Nephron (organoid): ENCODE measurements around the gene CRHR2.

ENCODE experiments used
- H3K27ac Mint-ChIP-seq, 3 experiments: 2 replicates each; pipeline ENCODE4 v1.8.0; 2020; ENCODE audit warnings: mixed read lengths in 3 of 3, mild to moderate bottlenecking in 2 of 3, moderate library complexity in 1 of 3
- H3K27me3 Mint-ChIP-seq: 2 replicates; pipeline ENCODE4 v1.8.0; 2021; ENCODE audit warnings: low read depth, mild to moderate bottlenecking, moderate library complexity, mixed read lengths
- H3K36me3 Mint-ChIP-seq: 2 replicates; pipeline ENCODE4 v1.8.0; 2020; ENCODE audit warnings: low read depth, mixed read lengths
- H3K4me1 Mint-ChIP-seq: 2 replicates; pipeline ENCODE4 v1.8.0; 2020; ENCODE audit warnings: mixed read lengths
- H3K4me3 Mint-ChIP-seq, 3 experiments: 2 replicates each; pipeline ENCODE4 v1.8.0; 2020; ENCODE audit warnings: mild to moderate bottlenecking in 3 of 3, mixed read lengths in 3 of 3, moderate library complexity in 2 of 3
- H3K9me3 Mint-ChIP-seq: 2 replicates; pipeline ENCODE4 v1.8.0; 2020; ENCODE audit warnings: mixed read lengths
- TF ChIP-seq, protein P1 (sequence below), 3 experiments: fragments of 200-600 bp; sonication (generic); IDR thresholded peaks; one replicate each; pipeline ENCODE4 v1.5.0; 2021; ENCODE audit warnings: antibody characterized with exemption in 3 of 3; ENCODE audit not compliant: unreplicated experiment in 3 of 3

The CRHR2 gene

DNA sequence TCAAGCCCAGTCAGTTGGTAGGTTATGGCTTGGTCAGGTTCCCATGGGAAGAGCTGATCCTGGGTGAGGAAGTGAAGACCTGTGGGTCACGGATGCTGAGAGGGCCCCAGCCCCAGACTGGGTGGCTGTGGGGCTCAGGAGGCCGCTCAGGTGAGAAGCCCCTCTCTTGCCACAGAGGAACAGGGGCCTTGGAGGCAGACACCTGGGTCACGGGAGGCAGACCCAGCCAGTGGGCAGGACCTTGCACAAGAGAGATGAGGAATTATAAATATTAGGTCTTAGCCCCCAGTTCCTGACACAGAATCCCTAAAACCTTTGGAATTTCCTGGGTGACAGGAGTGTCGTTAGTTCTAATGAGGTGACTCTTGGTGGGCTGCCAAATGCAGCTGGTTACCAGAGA lies 10.6 kb upstream of the CRHR2 start:
- H3K9me3 Mint-ChIP-seq: no peaks in the 10 kb centered on the region
- TF ChIP-seq, protein P1, sequence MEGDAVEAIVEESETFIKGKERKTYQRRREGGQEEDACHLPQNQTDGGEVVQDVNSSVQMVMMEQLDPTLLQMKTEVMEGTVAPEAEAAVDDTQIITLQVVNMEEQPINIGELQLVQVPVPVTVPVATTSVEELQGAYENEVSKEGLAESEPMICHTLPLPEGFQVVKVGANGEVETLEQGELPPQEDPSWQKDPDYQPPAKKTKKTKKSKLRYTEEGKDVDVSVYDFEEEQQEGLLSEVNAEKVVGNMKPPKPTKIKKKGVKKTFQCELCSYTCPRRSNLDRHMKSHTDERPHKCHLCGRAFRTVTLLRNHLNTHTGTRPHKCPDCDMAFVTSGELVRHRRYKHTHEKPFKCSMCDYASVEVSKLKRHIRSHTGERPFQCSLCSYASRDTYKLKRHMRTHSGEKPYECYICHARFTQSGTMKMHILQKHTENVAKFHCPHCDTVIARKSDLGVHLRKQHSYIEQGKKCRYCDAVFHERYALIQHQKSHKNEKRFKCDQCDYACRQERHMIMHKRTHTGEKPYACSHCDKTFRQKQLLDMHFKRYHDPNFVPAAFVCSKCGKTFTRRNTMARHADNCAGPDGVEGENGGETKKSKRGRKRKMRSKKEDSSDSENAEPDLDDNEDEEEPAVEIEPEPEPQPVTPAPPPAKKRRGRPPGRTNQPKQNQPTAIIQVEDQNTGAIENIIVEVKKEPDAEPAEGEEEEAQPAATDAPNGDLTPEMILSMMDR (IDR thresholded peaks at IDR 0.05; ENCODE audit: unreplicated experiment in 3 of 3): no peak
- no peak overlapping the region for H3K4me3 Mint-ChIP-seq
- peaks cover 9% of the 10 kb centered on the region for H3K4me1 Mint-ChIP-seq
- H3K36me3 Mint-ChIP-seq: no peaks in the 10 kb centered on the region
- no peak overlapping the region for H3K27ac Mint-ChIP-seq
- H3K27me3 Mint-ChIP-seq: peaks cover 15% of the 10 kb centered on the region

DNA sequence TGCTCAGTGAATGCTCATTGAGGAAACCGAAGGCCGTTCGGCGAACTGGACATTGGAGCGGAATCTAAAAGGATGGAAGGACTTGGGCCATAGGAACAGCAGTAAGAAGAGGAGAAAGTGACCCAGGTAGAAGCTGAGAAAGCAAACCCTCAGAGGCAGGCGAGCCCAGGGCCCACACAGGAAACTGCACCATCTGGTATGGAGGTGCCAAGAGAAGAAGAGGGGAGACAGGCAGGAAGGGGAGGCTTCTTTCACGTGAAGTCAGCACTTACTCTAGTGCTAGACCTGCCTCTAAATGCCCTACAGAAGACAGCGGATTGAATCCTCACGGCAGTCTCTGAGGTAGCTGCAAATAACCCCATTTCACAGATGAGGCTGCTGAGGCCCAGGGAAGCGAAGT lies 10.2 kb upstream of the CRHR2 start:
- TF ChIP-seq, protein P1 (IDR thresholded peaks at IDR 0.05; ENCODE audit: unreplicated experiment in 3 of 3): no peak
- H3K4me1 Mint-ChIP-seq: peaks cover 9% of the 10 kb centered on the region
- H3K36me3 Mint-ChIP-seq: no peaks in the 10 kb centered on the region

DNA sequence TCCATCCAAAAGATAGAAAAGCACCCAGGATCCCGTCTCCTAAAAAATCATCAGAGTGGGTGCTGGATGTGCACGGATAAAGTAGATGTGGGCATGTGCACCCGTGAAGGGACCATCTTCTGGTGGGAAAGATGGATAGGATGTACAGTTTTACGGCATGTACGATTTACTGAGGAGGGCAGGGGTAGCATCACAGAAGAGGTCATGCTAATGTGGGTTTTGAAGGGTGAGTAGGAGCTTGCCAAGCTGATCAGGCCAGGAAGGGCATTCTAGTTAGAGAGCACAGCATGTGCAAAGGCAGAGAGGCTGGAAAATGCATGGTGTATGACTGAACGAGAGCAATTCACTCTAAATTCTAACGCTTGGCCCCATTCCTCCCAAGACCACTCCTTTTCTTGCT lies 7.8 kb upstream of the CRHR2 start:
- Mint-ChIP-seq H3K36me3 (no peaks in the 10 kb centered on the region), H3K4me3 (no peak overlapping the region), H3K4me1 (peaks cover 9% of the 10 kb centered on the region), H3K27me3 (peaks cover 20% of the 10 kb centered on the region), H3K27ac (no peak overlapping the region), H3K9me3 (no peaks in the 10 kb centered on the region)
- TF ChIP-seq, protein P1 (IDR thresholded peaks at IDR 0.05; ENCODE audit: unreplicated experiment in 3 of 3): no peak

More for the DNA sequence above, 10.2 kb upstream of the CRHR2 start:
- Mint-ChIP-seq H3K27me3 (peaks cover 11% of the 10 kb centered on the region), H3K4me3 (no peak overlapping the region), H3K27ac (no peak overlapping the region), H3K9me3 (no peaks in the 10 kb centered on the region)

DNA sequence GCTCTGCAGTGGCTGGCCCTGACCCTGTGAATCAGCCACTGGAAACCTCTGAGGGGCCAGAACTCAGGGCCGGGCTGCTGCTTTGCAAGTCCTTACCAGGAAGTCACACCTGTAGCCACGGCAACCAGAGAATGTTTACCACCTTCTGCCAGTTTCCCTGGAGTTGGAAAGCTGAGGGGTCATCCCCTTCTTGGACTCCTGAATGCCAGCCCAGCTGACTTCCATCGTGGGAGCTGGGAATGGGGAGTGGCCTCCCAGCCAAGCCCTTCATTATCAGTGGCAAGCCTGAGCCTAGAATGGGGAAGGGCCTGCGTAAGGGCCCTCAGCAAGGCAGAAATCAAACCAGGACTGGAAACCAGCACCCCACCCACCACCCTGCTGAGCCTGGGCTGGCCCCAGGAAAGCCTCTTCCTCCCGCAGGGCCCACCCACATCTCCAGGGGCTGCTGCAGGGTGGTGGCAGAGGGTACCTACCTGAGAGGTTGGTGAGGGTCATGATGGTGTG lies 6.5 kb upstream of the CRHR2 start:
- Mint-ChIP-seq H3K4me3 (no peak overlapping the region), H3K9me3 (no peaks in the 10 kb centered on the region), H3K27me3 (peaks cover 31% of the 10 kb centered on the region), H3K4me1 (peaks cover 4% of the 10 kb centered on the region), H3K27ac (no peak overlapping the region), H3K36me3 (no peaks in the 10 kb centered on the region)
- TF ChIP-seq, protein P1 (IDR thresholded peaks at IDR 0.05; ENCODE audit: unreplicated experiment in 3 of 3): no peak

DNA sequence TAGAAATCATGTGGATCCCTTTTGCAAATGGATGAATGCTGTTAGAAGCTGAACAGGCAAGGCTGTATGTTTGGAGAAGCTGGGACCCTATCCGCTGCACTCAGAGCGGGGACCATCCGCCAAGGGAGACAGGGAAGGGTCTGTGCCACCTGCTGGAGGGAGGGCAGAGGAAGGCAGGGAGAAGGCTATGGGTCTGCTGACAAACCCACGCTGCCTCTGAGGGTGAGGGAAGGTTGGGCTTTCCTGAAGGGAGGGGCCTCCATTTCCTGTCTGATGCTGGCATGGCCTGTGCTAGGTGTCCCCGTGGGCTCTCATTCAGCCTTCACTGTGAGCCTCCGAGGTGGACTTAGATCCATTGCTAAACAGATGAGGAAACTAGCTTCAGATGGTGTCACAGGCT lies 5.3 kb upstream of the CRHR2 start:
- Mint-ChIP-seq H3K9me3 (no peaks in the 10 kb centered on the region), H3K27ac (no peak overlapping the region), H3K4me3 (no peak overlapping the region), H3K36me3 (no peaks in the 10 kb centered on the region), H3K4me1 (no peaks in the 10 kb centered on the region), H3K27me3 (peaks cover 34% of the 10 kb centered on the region)
- TF ChIP-seq, protein P1 (IDR thresholded peaks at IDR 0.05; ENCODE audit: unreplicated experiment in 3 of 3): no peak

DNA sequence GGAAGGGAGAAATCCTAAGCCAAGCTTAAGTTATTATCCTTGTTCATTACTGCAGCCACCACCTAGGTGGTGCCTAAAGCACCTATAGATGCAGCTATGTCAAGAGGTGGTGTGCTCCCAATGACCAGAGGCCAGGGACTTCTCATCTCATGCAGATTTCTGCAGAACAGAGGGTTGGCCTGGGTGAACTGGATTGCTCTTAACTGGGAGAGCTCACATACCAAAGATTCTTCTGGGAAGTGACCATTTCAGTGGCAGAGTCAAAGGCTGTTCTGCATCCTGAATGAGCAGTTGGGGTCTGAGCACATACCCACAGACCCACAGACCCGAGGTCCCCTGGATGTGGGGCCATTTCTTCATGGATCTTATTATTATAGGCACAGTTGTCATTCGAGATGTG lies 2.1 kb upstream of the CRHR2 start:
- no peak overlapping the region for H3K27ac Mint-ChIP-seq
- TF ChIP-seq, protein P1 (IDR thresholded peaks at IDR 0.05; ENCODE audit: unreplicated experiment in 3 of 3): no peak
- H3K9me3 Mint-ChIP-seq: no peaks in the 10 kb centered on the region
- peaks cover 6% of the 10 kb centered on the region for H3K4me1 Mint-ChIP-seq
- no peak overlapping the region for H3K4me3 Mint-ChIP-seq
- peaks cover 65% of the 10 kb centered on the region for H3K27me3 Mint-ChIP-seq
- H3K36me3 Mint-ChIP-seq: no peaks in the 10 kb centered on the region
